Ramos (cell line): ENCODE data around the gene CEP120.
"Not testable (repeated sequence)": the region's sequence is repeated elsewhere in the genome, so short reads cannot be mapped to it uniquely, and the experiment has no call there.

Experiments
- in situ Hi-C: fragments of 300-500 bp; cut with MboI; formaldehyde crosslinking; loops from one replicate; pipeline ENCODE4 v1.14.3; 2022; ENCODE audit warnings: low sequenced_read_pairs; ENCODE audit not compliant: unreplicated experiment

CEP120 gene

GRCh38 chr5:123340928-123341327 lies 82.3 kb downstream of the CEP120 start:
- in situ Hi-C loops = no loop called here

GRCh38 chr5:123308377-123308776 lies 114.8 kb downstream of the CEP120 start:
- in situ Hi-C loops = not testable (repeated sequence)

- in situ Hi-C loops = no loop called here
Measured at GRCh38 chr5:123305751-123306150, 117.5 kb downstream of the CEP120 start.

- in situ Hi-C loops = no loop called here
Measured at GRCh38 chr5:123304777-123305316, 118.4 kb downstream of the CEP120 start.

GRCh38 chr5:123303802-123304201 lies 119.4 kb downstream of the CEP120 start:
- in situ Hi-C loops = no loop called here

- in situ Hi-C loops = no loop called here
Measured at GRCh38 chr5:123300266-123300665, 122.9 kb downstream of the CEP120 start.

- in situ Hi-C loops = no loop called here
Measured at GRCh38 chr5:123299136-123299535, 124.1 kb downstream of the CEP120 start.

- in situ Hi-C loops = no loop called here
Measured at GRCh38 chr5:123298335-123299030, 124.7 kb downstream of the CEP120 start.

GRCh38 chr5:123297866-123298265 lies 125.3 kb downstream of the CEP120 start:
- in situ Hi-C loops = no loop called here

- in situ Hi-C loops = no loop called here
Measured at GRCh38 chr5:123297198-123297831, 125.9 kb downstream of the CEP120 start.
